Esophagus (tissue), 2 donors: ENCODE data around the gene KCTD16. TPM values are rescaled to one million over a fixed set of nuclear protein-coding genes. Genes with fewer than 3 reads are reported as not detected.

Source experiments
- H3K27ac ChIP-seq, 2 donors: one replicate each; pipeline ENCODE4 v1.5.1; 2013; ENCODE audit warnings: low read depth in 2 of 2, mild to moderate bottlenecking in 2 of 2, inconsistent platforms in 1 of 2, low read length in 1 of 2, moderate library complexity in 1 of 2
- H3K27me3 ChIP-seq, 2 donors: one replicate each; pipeline ENCODE4 v1.6.1; 2013; ENCODE audit warnings: low read length in 2 of 2, control low read depth in 1 of 2, mild to moderate bottlenecking in 1 of 2; ENCODE audit not compliant: insufficient read depth in 2 of 2, control insufficient read depth in 1 of 2
- H3K36me3 ChIP-seq, 2 donors: one replicate each; pipeline ENCODE4 v1.6.1; 2013; ENCODE audit warnings: low read length in 1 of 2; ENCODE audit not compliant: control insufficient read depth in 2 of 2, insufficient read depth in 2 of 2
- H3K4me1 ChIP-seq, 2 donors: one replicate each; pipeline ENCODE4 v1.6.1; 2013; ENCODE audit warnings: low read length in 1 of 2; ENCODE audit not compliant: control insufficient read depth in 2 of 2, insufficient read depth in 2 of 2
- H3K4me3 ChIP-seq, 2 donors: one replicate each; pipeline ENCODE4 v1.5.1; 2013; ENCODE audit warnings: low read length in 2 of 2, mild to moderate bottlenecking in 2 of 2, low read depth in 1 of 2, moderate library complexity in 1 of 2
- H3K9me3 ChIP-seq, 2 donors: one replicate each; pipeline ENCODE4 v1.6.1; 2013; ENCODE audit warnings: mild to moderate bottlenecking in 2 of 2, low read depth in 1 of 2, low read length in 1 of 2, moderate library complexity in 1 of 2; ENCODE audit not compliant: control insufficient read depth in 2 of 2, insufficient read depth in 1 of 2
- WGBS, 2 donors: extraction: QIAGEN DNeasy Blood & Tissue Kit; methylation state at CpG; one replicate each; pipeline ENCODE4 v1.1.7; 2013; 5-methylcytosine and 5-hydroxymethylcytosine counted together
- polyA plus RNA-seq, 2 donors: library from polyadenylated mRNA; stranded (reverse); fragments of 200-250 nt; gene quantifications; one replicate each; pipeline ENCODE4 v1.2.3, GENCODE V29; 2013
- donor health status: healthy with polysubstance abuse.
- donor health status: Bipolar disorder and iron deficiency.

The KCTD16 gene
- polyA plus RNA-seq, 2 donors: under 0.01 TPM

GRCh38 chr5:144265643-144266247 lies 95.1 kb downstream of the KCTD16 start:
- no peaks in the 10 kb centered on the region for H3K9me3 ChIP-seq

GRCh38 chr5:144267961-144268513 lies 97.4 kb downstream of the KCTD16 start:
- Histone ChIP-seq H3K27ac (no peak overlapping the region), H3K4me1 (no peaks in the 10 kb centered on the region), H3K36me3 (no peaks in the 10 kb centered on the region), H3K4me3 (no peak overlapping the region), H3K9me3 (no peaks in the 10 kb centered on the region), H3K27me3 (no peaks in the 10 kb centered on the region)
- WGBS, 2 donors: 57 to 59% methylated on average over 4 of the region's 4 CpGs

More at GRCh38 chr5:144265643-144266247, 95.1 kb downstream of the KCTD16 start:
- H3K4me1 ChIP-seq: no peaks in the 10 kb centered on the region
- H3K27me3 ChIP-seq: no peaks in the 10 kb centered on the region
- no peaks in the 10 kb centered on the region for H3K36me3 ChIP-seq
- 79 to 80% methylated on average over 3 of the region's 3 CpGs for WGBS, 2 donors
- no peak overlapping the region for H3K4me3 ChIP-seq
- H3K27ac ChIP-seq: no peak overlapping the region

GRCh38 chr5:144273232-144274027 lies 102.8 kb downstream of the KCTD16 start:
- H3K4me3 ChIP-seq: no peak overlapping the region
- H3K9me3 ChIP-seq: no peaks in the 10 kb centered on the region
- H3K4me1 ChIP-seq: no peaks in the 10 kb centered on the region
- H3K27me3 ChIP-seq: no peaks in the 10 kb centered on the region
- H3K27ac ChIP-seq: no peak overlapping the region
- 80 to 87% methylated on average over 2 of the region's 2 CpGs for WGBS, 2 donors
- H3K36me3 ChIP-seq: no peaks in the 10 kb centered on the region

- Histone ChIP-seq H3K9me3 (no peaks in the 10 kb centered on the region), H3K36me3 (no peaks in the 10 kb centered on the region), H3K4me3 (no peak overlapping the region), H3K4me1 (no peaks in the 10 kb centered on the region), H3K27me3 (no peaks in the 10 kb centered on the region), H3K27ac (no peak overlapping the region)
- WGBS, 2 donors: 56 to 63% methylated on average over 5 of the region's 5 CpGs
These were observed 104.7 kb downstream of the KCTD16 start for GRCh38 chr5:144275329-144275728.

GRCh38 chr5:144276034-144276822 lies 105.6 kb downstream of the KCTD16 start:
- no peaks in the 10 kb centered on the region for H3K27me3 ChIP-seq
- H3K4me3 ChIP-seq: no peak overlapping the region
- H3K9me3 ChIP-seq: no peaks in the 10 kb centered on the region
- WGBS, 2 donors: 60 to 63% methylated on average over 5 of the region's 5 CpGs
- no peaks in the 10 kb centered on the region for H3K4me1 ChIP-seq
- no peak overlapping the region for H3K27ac ChIP-seq
- no peaks in the 10 kb centered on the region for H3K36me3 ChIP-seq

GRCh38 chr5:144281784-144282183 lies 111.1 kb downstream of the KCTD16 start:
- Histone ChIP-seq H3K36me3 (no peaks in the 10 kb centered on the region), H3K27me3 (no peaks in the 10 kb centered on the region), H3K4me1 (no peaks in the 10 kb centered on the region), H3K27ac (no peak overlapping the region), H3K9me3 (no peaks in the 10 kb centered on the region), H3K4me3 (no peak overlapping the region)
- WGBS, 2 donors: 56 to 63% methylated on average over 1 of the region's 1 CpG

GRCh38 chr5:144284036-144284435 lies 113.4 kb downstream of the KCTD16 start:
- H3K4me3 ChIP-seq: no peak overlapping the region
- no peaks in the 10 kb centered on the region for H3K36me3 ChIP-seq
- H3K4me1 ChIP-seq: no peaks in the 10 kb centered on the region
- H3K27me3 ChIP-seq: no peaks in the 10 kb centered on the region
- H3K9me3 ChIP-seq: no peaks in the 10 kb centered on the region
- 79% methylated on average over 2 of the region's 2 CpGs for WGBS, 2 donors
- no peak overlapping the region for H3K27ac ChIP-seq

- no peaks in the 10 kb centered on the region for H3K36me3 ChIP-seq
- H3K4me3 ChIP-seq: no peak overlapping the region
- no peak overlapping the region for H3K27ac ChIP-seq
- H3K4me1 ChIP-seq: no peaks in the 10 kb centered on the region
- H3K27me3 ChIP-seq: no peaks in the 10 kb centered on the region
- no peaks in the 10 kb centered on the region for H3K9me3 ChIP-seq
- WGBS, 2 donors: 80 to 89% methylated on average over 2 of the region's 2 CpGs
These were observed 114.3 kb downstream of the KCTD16 start for GRCh38 chr5:144284931-144285502.

GRCh38 chr5:144289277-144289676 lies 118.6 kb downstream of the KCTD16 start:
- H3K4me3 ChIP-seq: no peak overlapping the region
- H3K27ac ChIP-seq: no peak overlapping the region
- H3K9me3 ChIP-seq: no peaks in the 10 kb centered on the region
- H3K4me1 ChIP-seq: no peaks in the 10 kb centered on the region
- WGBS, 2 donors: 80 to 91% methylated on average over 2 of the region's 2 CpGs
- H3K36me3 ChIP-seq: no peaks in the 10 kb centered on the region
- H3K27me3 ChIP-seq: no peaks in the 10 kb centered on the region
